ENCODE measurements around the gene PMP22. TPM values are rescaled to one million over a fixed set of nuclear protein-coding genes. Genes with fewer than 3 reads are reported as not detected.

PMP22 gene
- total RNA-seq, 2 donors from 2014 or later: 3.1 to 5.5 TPM

DNA sequence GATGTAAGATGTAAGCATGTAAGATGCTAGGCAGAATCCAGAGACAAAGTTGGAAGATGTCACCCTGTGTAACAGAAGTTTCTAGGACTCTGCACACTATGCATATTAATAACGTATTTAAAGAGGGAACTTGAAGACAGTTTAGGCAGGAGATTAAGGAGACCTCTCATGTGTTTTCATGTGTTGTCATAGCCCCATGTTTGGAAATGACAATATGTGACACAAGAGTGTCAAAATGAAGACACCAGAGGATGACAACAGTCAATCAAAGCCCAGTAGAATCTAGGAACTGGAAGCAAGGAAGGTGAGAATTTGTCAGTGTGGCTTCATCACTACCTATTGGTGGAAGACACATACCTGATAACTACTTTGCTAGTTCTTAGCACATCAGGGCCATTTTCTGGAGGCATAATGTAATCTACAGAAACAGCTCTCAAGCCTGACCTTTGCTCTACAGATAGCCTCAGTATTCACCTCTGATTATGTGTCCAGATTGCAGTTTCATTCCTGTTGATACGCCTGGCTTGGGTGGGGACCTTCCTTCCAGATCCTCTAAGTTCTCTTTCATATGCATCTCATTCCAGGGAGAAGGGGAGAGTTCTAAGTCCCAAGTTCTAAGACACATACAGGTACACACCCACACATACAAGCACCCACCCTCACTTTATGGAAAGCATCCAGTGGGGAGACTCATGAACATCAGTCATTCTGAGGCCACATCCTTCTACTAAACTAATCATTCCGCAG is 26.3 kb downstream of the PMP22 start:
- H3K4me1 Mint-ChIP-seq: peaks cover 11% of the 10 kb centered on the region

GRCh38 chr17:15238057-15238456 is 27.1 kb downstream of the PMP22 start:
- H3K27ac Mint-ChIP-seq: no peak overlapping the region
- peaks cover 4% of the 10 kb centered on the region for H3K9me3 Mint-ChIP-seq
- no peaks in the 10 kb centered on the region for H3K27me3 Mint-ChIP-seq (ENCODE audit: insufficient read depth)
- Histone ChIP-seq H3K9ac (ENCODE audit: extremely low read depth, low read length, poor library complexity, severe bottlenecking) (no peak overlapping the region), H3K27ac (ENCODE audit: low read depth, low read length) (no peak overlapping the region), H3K4me1 (ENCODE audit: control insufficient read depth, insufficient read depth, low read length) (peaks cover 4% of the 10 kb centered on the region), H3K4me3 (ENCODE audit: low read length) (no peak overlapping the region), H3K36me3 (ENCODE audit: control insufficient read depth, insufficient read depth, low read length) (no peaks in the 10 kb centered on the region), H3K27me3 (ENCODE audit: control insufficient read depth, insufficient read depth, low read length, poor library complexity, severe bottlenecking) (no peaks in the 10 kb centered on the region), H3K9me3 (ENCODE audit: control insufficient read depth, low read length) (peaks cover 7% of the 10 kb centered on the region)
- no peak overlapping the region for H3K4me3 Mint-ChIP-seq
- whole genome bisulfite sequencing, 2 experiments (ENCODE audit: insufficient coverage in 1 of 2, insufficient read length in 1 of 2): 86 to 100% methylated on average over 1 to 2 of the region's 2 CpGs
- no peak for TF ChIP-seq CTCF (conservative IDR thresholded peaks at IDR 0.05)
- peaks cover 11% of the 10 kb centered on the region for H3K4me1 Mint-ChIP-seq
- H3K36me3 Mint-ChIP-seq (ENCODE audit: low read depth): no peaks in the 10 kb centered on the region
- no peak for DNase-seq

More for the DNA sequence above, 26.3 kb downstream of the PMP22 start:
- no peak for TF ChIP-seq CTCF (conservative IDR thresholded peaks at IDR 0.05)
- 94% methylated on average over 3 of the region's 3 CpGs; no CpG with 5 or more reads in 1 of the 2 experiments for WGBS, 2 experiments (ENCODE audit: insufficient coverage in 1 of 2, insufficient read length in 1 of 2)
- Mint-ChIP-seq H3K36me3 (ENCODE audit: low read depth) (no peaks in the 10 kb centered on the region), H3K27me3 (ENCODE audit: insufficient read depth) (no peaks in the 10 kb centered on the region), H3K4me3 (no peak overlapping the region), H3K9me3 (peaks cover 4% of the 10 kb centered on the region), H3K27ac (no peak overlapping the region)
- H3K27me3 ChIP-seq (ENCODE audit: control insufficient read depth, insufficient read depth, low read length, poor library complexity, severe bottlenecking): no peaks in the 10 kb centered on the region
- H3K9ac ChIP-seq (ENCODE audit: extremely low read depth, low read length, poor library complexity, severe bottlenecking): no peak overlapping the region
- H3K9me3 ChIP-seq (ENCODE audit: control insufficient read depth, low read length): peaks cover 10% of the 10 kb centered on the region
- H3K27ac ChIP-seq (ENCODE audit: low read depth, low read length): no peak overlapping the region
- no peak for DNase-seq
- no peaks in the 10 kb centered on the region for H3K36me3 ChIP-seq (ENCODE audit: control insufficient read depth, insufficient read depth, low read length)
- no peaks in the 10 kb centered on the region for H3K4me1 ChIP-seq (ENCODE audit: control insufficient read depth, insufficient read depth, low read length)
- H3K4me3 ChIP-seq (ENCODE audit: low read length): no peak overlapping the region

GRCh38 chr17:15237106-15237425 is 28.1 kb downstream of the PMP22 start:
- H3K27me3 ChIP-seq (ENCODE audit: control insufficient read depth, insufficient read depth, low read length, poor library complexity, severe bottlenecking): no peaks in the 10 kb centered on the region
- Mint-ChIP-seq H3K4me3 (no peak overlapping the region), H3K36me3 (ENCODE audit: low read depth) (no peaks in the 10 kb centered on the region), H3K27me3 (ENCODE audit: insufficient read depth) (no peaks in the 10 kb centered on the region), H3K4me1 (peaks cover 11% of the 10 kb centered on the region), H3K27ac (no peak overlapping the region), H3K9me3 (no peaks in the 10 kb centered on the region)
- WGBS, 2 experiments (ENCODE audit: insufficient coverage in 1 of 2, insufficient read length in 1 of 2): 82 to 97% methylated on average over 1 to 2 of the region's 2 CpGs
- no peak for DNase-seq
- H3K9ac ChIP-seq (ENCODE audit: extremely low read depth, low read length, poor library complexity, severe bottlenecking): no peak overlapping the region
- H3K27ac ChIP-seq (ENCODE audit: low read depth, low read length): no peak overlapping the region
- TF ChIP-seq CTCF (conservative IDR thresholded peaks at IDR 0.05): no peak
- no peaks in the 10 kb centered on the region for H3K36me3 ChIP-seq (ENCODE audit: control insufficient read depth, insufficient read depth, low read length)
- peaks cover 10% of the 10 kb centered on the region for H3K4me1 ChIP-seq (ENCODE audit: control insufficient read depth, insufficient read depth, low read length)
- H3K4me3 ChIP-seq (ENCODE audit: low read length): no peak overlapping the region
- H3K9me3 ChIP-seq (ENCODE audit: control insufficient read depth, low read length): no peaks in the 10 kb centered on the region

Data from endodermal cell (in vitro differentiated cells).